GM18511 (cell line): ENCODE results near the gene TAX1BP1.
"Not testable (repeated sequence)": the region's sequence is repeated elsewhere in the genome, so short reads cannot be mapped to it uniquely, and the experiment has no call there.

Source experiments
- ATAC-seq: cut with Tn5 transposase; IDR thresholded peaks from one replicate; pipeline ENCODE4 v1.9.1; 2021; ENCODE audit warnings: mild to moderate bottlenecking, moderate library complexity; ENCODE audit not compliant: unreplicated experiment

Gene TAX1BP1

GRCh38 chr7:27737616-27738015 lies 2.3 kb upstream of the TAX1BP1 start:
- ATAC-seq: no peak

GRCh38 chr7:27739301-27739908 lies 557 bp upstream of the TAX1BP1 start:
- peak; percentile 40 for ATAC-seq

- ATAC-seq: peak; percentile 77
Observed at GRCh38 chr7:27740449-27741086, 606 bp downstream of the TAX1BP1 start.

GRCh38 chr7:27742091-27742710 lies 2.2 kb downstream of the TAX1BP1 start:
- not testable (repeated sequence) for ATAC-seq

- ATAC-seq: no peak
Observed at GRCh38 chr7:27745064-27745583, 5.2 kb downstream of the TAX1BP1 start.

GRCh38 chr7:27746486-27746885 lies 6.5 kb downstream of the TAX1BP1 start:
- ATAC-seq: no peak

- ATAC-seq: no peak
Observed at GRCh38 chr7:27746978-27747377, 7.0 kb downstream of the TAX1BP1 start.

- no peak for ATAC-seq
Observed at GRCh38 chr7:27747589-27748368, 7.8 kb downstream of the TAX1BP1 start.

GRCh38 chr7:27750316-27750715 lies 10.4 kb downstream of the TAX1BP1 start:
- ATAC-seq: no peak

GRCh38 chr7:27751888-27752660 lies 12.1 kb downstream of the TAX1BP1 start:
- ATAC-seq: no peak

GRCh38 chr7:27753863-27754262 lies 13.9 kb downstream of the TAX1BP1 start:
- ATAC-seq: no peak

- no peak for ATAC-seq
Observed at GRCh38 chr7:27756298-27756697, 16.3 kb downstream of the TAX1BP1 start.

- no peak for ATAC-seq
Observed at GRCh38 chr7:27759491-27759890, 19.5 kb downstream of the TAX1BP1 start.

- no peak for ATAC-seq
Observed at GRCh38 chr7:27762062-27762461, 22.1 kb downstream of the TAX1BP1 start.

GRCh38 chr7:27763983-27764508 lies 24.1 kb downstream of the TAX1BP1 start:
- no peak for ATAC-seq

- ATAC-seq: no peak
Observed at GRCh38 chr7:27765841-27766240, 25.9 kb downstream of the TAX1BP1 start.

GRCh38 chr7:27767374-27767773 lies 27.4 kb downstream of the TAX1BP1 start:
- ATAC-seq: no peak

GRCh38 chr7:27771111-27771510 lies 31.1 kb downstream of the TAX1BP1 start:
- no peak for ATAC-seq

- ATAC-seq: no peak
Observed at GRCh38 chr7:27774717-27775328, 34.9 kb downstream of the TAX1BP1 start.

GRCh38 chr7:27775782-27776181 lies 35.8 kb downstream of the TAX1BP1 start:
- ATAC-seq: no peak
